IgD-negative memory B cell (primary cell): ENCODE data around the gene ARHGAP22. TPM values are rescaled to one million over a fixed set of nuclear protein-coding genes. Genes with fewer than 3 reads are reported as not detected.

Source experiments
- H3K27ac Mint-ChIP-seq, 3 donors: one replicate each; pipeline ENCODE4 v1.8.0; 2020 to 2022; ENCODE audit warnings: mild to moderate bottlenecking in 3 of 3, mixed read lengths in 3 of 3, moderate library complexity in 1 of 3
- H3K27me3 Mint-ChIP-seq: one replicate; pipeline ENCODE4 v1.8.0; 2021; ENCODE audit warnings: mixed read lengths
- H3K36me3 Mint-ChIP-seq: one replicate; pipeline ENCODE4 v1.8.0; 2020; ENCODE audit warnings: mild to moderate bottlenecking, mixed read lengths
- H3K4me1 Mint-ChIP-seq, 3 donors: one replicate each; pipeline ENCODE4 v1.8.0; 2020 to 2022; ENCODE audit warnings: mixed read lengths in 3 of 3, mild to moderate bottlenecking in 1 of 3
- H3K4me3 Mint-ChIP-seq, 4 donors: one replicate each; pipeline ENCODE4 v1.8.0; 2020 to 2022; ENCODE audit warnings: mild to moderate bottlenecking in 4 of 4, mixed read lengths in 4 of 4, moderate library complexity in 3 of 4
- H3K9me3 Mint-ChIP-seq, 3 donors: one replicate each; pipeline ENCODE4 v1.8.0; 2020 to 2021; ENCODE audit warnings: mixed read lengths in 3 of 3, mild to moderate bottlenecking in 1 of 3
- polyA plus RNA-seq: library from polyadenylated mRNA; unstranded; fragments of 300-500 nt; fragmentation: Illumina TruSeq; gene quantifications from one replicate; pipeline ENCODE4 v1.2.3, GENCODE V29; 2021

The ARHGAP22 gene
- polyA plus RNA-seq, 1 donor from 2014 or later, result 0.64 TPM

DNA sequence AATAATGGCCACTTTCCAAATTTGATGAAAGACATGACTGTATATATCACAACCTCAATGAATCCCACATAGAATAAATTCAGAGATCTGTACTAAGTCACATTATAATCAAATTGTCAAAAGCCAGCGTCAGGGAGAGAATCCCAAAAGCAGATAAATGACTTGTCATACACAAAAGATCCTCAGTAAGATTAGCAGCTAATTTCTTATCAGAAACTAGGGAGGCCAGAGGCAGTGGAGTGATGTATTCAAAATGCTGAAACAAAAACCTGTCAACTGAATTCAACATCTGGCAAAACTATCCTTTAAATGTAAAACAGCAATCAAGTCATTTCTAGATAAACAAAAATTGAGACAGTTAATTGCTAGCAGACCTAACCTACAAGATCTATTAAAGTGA, 11.6 kb upstream of the ARHGAP22 start:
- Mint-ChIP-seq H3K27ac (no peak overlapping the region), H3K9me3 (no peaks in the 10 kb centered on the region), H3K4me1 (peaks cover 0 to 5% (median 3%) of the 10 kb centered on the region in 3 donors), H3K36me3 (peaks cover 1% of the 10 kb centered on the region), H3K4me3 (no peak overlapping the region), H3K27me3 (peaks cover 12% of the 10 kb centered on the region)

DNA sequence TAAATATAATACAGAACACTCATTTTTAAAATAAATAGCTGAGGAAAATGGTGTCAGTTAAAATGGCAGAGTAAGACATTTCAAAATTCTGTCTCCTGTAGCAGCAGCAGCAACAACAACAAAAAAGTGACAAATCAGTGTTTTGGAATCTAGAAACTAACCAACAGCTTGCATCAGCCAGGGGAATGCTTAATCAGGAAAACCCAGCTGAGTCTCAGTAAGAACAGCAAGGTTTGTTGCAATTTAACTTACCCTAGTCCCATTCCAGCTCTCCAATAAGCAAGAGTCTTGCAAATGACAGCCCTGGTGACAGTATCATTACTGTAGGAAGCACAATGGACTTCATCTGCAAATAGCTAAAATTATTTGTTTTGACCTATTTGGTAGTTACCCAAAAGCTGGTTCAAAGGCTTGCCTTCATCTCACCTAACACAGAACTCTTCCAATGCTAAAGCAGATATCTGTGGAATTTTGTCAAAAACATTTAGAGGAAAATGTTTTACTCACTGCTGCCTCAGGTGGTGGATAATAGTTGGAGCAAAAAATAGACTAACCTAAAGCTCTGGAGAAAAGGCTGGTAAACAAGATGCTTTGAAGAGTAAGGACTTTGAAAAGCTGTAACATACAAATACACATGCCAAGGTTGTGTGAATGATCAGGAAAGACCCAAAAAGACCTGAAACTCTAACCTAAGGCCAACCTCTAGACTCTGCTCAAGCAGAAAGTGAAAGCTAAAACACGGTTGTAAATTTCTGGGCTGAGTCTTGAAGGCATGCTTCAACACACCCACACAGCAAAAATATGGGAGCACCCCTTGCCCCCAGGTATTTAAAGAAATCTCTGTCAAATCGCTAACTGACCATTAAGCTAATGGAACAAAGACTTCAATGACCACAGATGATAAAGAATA, 9.9 kb upstream of the ARHGAP22 start:
- peaks cover 1% of the 10 kb centered on the region for H3K36me3 Mint-ChIP-seq
- H3K4me1 Mint-ChIP-seq, result peaks cover 0 to 5% (median 3%) of the 10 kb centered on the region in 3 donors
- no peak overlapping the region for H3K27ac Mint-ChIP-seq
- peaks cover 14% of the 10 kb centered on the region for H3K27me3 Mint-ChIP-seq
- H3K4me3 Mint-ChIP-seq, result no peak overlapping the region
- H3K9me3 Mint-ChIP-seq, result no peaks in the 10 kb centered on the region

GRCh38 chr10:48613016-48613415, 8.1 kb upstream of the ARHGAP22 start:
- Mint-ChIP-seq H3K4me1 (peaks cover 0 to 7% (median 5%) of the 10 kb centered on the region in 3 donors), H3K27me3 (peaks cover 9% of the 10 kb centered on the region), H3K27ac (no peak overlapping the region), H3K36me3 (no peaks in the 10 kb centered on the region), H3K9me3 (no peaks in the 10 kb centered on the region), H3K4me3 (no peak overlapping the region)

DNA sequence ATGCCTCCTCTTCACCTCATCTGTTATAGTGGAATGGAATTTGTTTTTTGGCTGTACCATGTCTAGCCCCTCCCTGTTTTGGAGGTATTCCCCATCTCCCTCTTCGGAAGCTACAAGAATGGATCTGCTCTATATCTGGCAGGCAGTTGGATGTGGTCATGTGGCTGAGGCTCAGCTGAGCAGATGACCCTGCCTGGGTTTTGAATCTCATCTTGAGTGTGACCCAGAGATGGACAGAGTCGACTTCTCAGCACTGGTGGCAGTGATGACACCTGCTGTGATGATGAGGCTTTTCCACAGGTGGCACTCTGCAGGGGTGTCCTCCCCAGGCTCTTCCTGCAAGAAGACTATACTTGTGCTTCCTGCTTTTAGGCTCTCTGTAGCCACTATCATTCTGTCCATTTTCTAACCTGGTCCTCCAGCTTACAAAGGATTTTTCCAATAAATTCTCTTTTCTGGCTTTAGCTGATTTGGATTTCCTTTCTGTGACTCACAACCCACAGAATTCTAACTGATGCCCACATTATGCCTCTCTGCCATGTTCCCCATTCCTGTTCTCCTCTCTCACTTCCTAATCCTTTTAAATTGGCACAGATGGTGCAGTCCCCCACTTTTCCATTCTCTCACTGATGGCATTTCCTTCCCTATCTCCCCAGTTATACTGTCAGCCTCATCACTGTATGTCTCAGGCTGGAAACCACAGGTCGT, 7.5 kb upstream of the ARHGAP22 start:
- Mint-ChIP-seq H3K27ac (no peak overlapping the region), H3K27me3 (peaks cover 7% of the 10 kb centered on the region), H3K4me1 (peaks cover 0 to 9% (median 7%) of the 10 kb centered on the region in 3 donors), H3K9me3 (no peaks in the 10 kb centered on the region), H3K4me3 (peak overlapping the region in 1 of 4 donors; percentile 48), H3K36me3 (no peaks in the 10 kb centered on the region)

DNA sequence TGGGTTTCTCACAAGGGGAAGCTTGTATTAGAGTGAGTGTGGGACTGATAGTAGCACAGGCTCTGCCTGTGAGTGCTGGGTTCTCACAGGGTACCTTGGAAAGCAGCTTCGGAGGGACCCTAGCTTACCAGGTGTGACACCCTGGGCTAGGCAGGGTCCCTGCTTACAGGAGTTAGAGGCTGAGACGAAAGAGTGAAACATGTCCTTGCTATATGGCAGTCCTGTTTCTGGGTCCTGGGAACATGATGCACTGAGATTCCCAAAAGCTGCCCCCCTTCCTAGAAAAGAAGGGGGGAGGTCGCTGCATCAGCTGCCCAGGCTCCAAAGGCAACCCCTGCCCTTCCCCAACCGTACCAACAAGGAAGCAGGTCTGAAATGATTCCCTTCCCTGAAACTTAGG, 6.3 kb upstream of the ARHGAP22 start:
- Mint-ChIP-seq H3K27ac (no peak overlapping the region), H3K36me3 (no peaks in the 10 kb centered on the region), H3K4me1 (peaks cover 0 to 9% (median 7%) of the 10 kb centered on the region in 3 donors), H3K27me3 (peaks cover 3% of the 10 kb centered on the region), H3K9me3 (no peaks in the 10 kb centered on the region), H3K4me3 (no peak overlapping the region)

GRCh38 chr10:48610585-48611093, 5.8 kb upstream of the ARHGAP22 start:
- Mint-ChIP-seq H3K4me3 (no peak overlapping the region), H3K36me3 (no peaks in the 10 kb centered on the region), H3K27me3 (peaks cover 3% of the 10 kb centered on the region)

DNA sequence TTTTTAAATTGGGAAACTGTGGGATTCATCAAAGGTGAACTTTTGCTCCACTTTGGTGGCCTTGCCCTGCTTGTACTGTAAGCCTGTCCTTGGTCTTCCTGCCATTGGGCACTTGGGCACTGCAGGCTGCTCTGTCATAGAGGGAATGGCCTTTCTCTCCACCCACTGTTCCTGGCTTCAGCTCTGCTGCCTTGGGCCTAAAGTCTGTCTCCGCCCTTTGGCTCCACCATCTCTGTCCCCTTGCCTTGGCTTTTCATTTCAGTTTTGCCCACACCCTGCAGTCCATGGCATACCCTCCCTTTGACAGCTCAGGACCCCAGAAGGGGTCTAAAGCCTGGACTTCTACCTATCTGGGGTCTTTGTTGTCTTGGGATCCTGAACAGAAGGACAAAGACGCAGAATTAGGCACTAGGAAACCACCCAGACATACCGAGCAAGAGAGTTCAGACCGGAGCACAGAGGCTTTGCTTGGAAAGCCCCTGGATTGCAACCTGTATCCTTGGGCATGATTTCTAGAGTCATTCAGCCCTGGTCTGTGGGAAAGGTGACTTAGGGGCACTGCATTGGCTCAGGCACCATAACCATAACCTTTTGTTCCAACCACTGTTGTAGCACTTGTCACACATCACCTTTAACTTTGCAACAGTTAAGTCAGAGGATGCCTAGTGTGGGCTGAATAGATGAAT, 5.2 kb upstream of the ARHGAP22 start:
- H3K4me1 Mint-ChIP-seq, result peaks cover 0 to 11% (median 9%) of the 10 kb centered on the region in 3 donors
- no peaks in the 10 kb centered on the region for H3K36me3 Mint-ChIP-seq
- H3K27me3 Mint-ChIP-seq, result peaks cover 5% of the 10 kb centered on the region
- no peaks in the 10 kb centered on the region for H3K9me3 Mint-ChIP-seq
- peak overlapping the region in 1 of 3 donors; percentile 10 for H3K27ac Mint-ChIP-seq
- no peak overlapping the region for H3K4me3 Mint-ChIP-seq

More at GRCh38 chr10:48610585-48611093, 5.8 kb upstream of the ARHGAP22 start:
- Mint-ChIP-seq H3K4me1 (peaks cover 0 to 9% (median 7%) of the 10 kb centered on the region in 3 donors), H3K27ac (no peak overlapping the region), H3K9me3 (no peaks in the 10 kb centered on the region)

DNA sequence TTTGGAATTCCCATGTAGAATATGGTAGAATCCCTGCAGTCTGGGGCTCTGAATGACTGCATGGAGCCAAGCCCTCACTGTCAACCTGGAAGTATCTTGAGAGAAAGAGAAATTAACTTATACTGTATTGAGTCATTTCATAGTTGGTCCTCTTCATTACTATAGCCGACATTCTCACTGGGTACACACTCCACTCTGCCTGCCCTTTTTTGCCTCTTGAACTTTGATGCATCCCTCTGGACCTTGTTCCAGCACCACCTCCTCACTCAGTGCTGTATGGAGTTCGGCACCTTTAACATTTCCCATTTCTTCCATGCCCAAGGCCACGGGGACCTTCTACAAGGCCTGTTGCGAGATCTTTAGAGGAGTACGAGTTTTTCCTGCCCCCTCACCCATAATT, 4.6 kb upstream of the ARHGAP22 start:
- peak overlapping the region in 1 of 3 donors; percentile 10 for H3K27ac Mint-ChIP-seq
- no peaks in the 10 kb centered on the region for H3K9me3 Mint-ChIP-seq
- no peak overlapping the region for H3K4me3 Mint-ChIP-seq
- peaks cover 0 to 9% (median 8%) of the 10 kb centered on the region in 3 donors for H3K4me1 Mint-ChIP-seq
- H3K36me3 Mint-ChIP-seq, result no peaks in the 10 kb centered on the region
- H3K27me3 Mint-ChIP-seq, result peaks cover 8% of the 10 kb centered on the region

- no peak overlapping the region for H3K27ac Mint-ChIP-seq
- no peaks in the 10 kb centered on the region for H3K9me3 Mint-ChIP-seq
- H3K4me1 Mint-ChIP-seq, result peaks cover 0 to 13% (median 9%) of the 10 kb centered on the region in 3 donors
- no peak overlapping the region for H3K4me3 Mint-ChIP-seq
- peaks cover 10% of the 10 kb centered on the region for H3K27me3 Mint-ChIP-seq
- H3K36me3 Mint-ChIP-seq, result no peaks in the 10 kb centered on the region
These were observed 4.1 kb upstream of the ARHGAP22 start for GRCh38 chr10:48608976-48609375.

DNA sequence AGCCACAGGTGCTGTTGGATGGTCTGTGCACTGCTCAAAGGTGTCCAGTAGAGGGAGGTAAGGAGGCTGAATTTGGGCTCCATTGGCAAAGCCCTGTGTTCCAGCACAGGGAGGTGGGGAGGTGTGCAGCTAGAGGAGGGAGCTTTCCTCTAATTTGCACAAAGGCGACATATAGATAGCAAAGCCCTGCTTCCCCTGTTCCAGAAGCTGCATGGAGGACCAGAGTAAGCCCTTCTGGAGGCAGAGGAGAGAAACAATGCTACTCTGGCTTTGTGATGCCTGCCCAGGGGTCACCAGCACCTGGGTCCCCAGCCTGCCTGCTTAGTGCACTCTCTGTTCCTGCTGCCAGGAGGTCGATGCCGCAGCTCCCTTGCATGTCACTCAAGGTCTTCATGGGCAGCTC, 3.4 kb upstream of the ARHGAP22 start:
- Mint-ChIP-seq H3K27me3 (peaks cover 10% of the 10 kb centered on the region), H3K4me3 (no peak overlapping the region)

DNA sequence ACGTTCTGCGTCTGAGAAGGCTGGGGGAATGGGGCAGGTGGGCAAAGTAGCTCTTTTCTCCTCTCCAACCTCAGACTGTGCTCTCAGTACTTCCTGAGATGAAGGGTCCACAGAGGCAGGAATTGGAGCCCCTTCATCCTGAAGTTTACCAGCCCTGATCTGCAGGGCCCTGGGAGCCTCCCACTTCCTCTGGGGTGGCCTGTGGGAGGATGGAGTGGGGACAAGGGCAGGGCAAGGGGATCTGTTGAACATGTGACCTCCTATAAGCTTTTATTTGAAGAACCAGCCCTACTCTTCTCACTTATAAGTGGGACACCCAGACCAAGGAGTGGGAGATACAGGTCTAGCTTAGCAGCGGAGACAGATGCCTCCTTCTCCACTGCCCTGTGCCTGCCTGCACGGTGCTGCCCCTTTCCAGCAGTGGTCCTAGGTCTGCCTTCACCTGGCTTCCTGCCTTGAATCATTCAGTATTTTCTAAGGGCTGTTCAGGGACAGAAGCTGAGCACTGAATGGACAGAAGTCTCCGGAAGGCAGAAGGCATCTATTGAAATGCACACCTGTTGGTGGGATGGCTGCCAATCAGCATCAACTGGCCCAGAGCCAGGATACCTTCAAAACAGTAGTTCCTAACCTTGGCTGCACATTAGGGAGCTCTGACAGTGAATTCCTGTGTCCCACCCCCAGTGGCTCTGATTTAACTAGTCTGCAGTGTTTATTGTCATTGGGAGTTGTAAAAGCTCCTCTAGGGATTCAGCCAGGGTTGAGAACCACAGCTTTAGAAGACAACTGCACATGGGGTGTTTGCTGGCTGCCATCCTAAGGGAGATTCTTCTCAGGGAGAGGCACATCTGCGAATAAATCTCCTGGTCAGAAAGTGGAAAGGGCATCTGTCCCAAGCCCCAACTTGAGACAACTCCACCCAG, 2.7 kb upstream of the ARHGAP22 start:
- H3K36me3 Mint-ChIP-seq, result no peaks in the 10 kb centered on the region
- no peak overlapping the region for H3K27ac Mint-ChIP-seq
- peaks cover 0 to 14% (median 10%) of the 10 kb centered on the region in 3 donors for H3K4me1 Mint-ChIP-seq
- peaks cover 12% of the 10 kb centered on the region for H3K27me3 Mint-ChIP-seq
- no peaks in the 10 kb centered on the region for H3K9me3 Mint-ChIP-seq
- no peak overlapping the region for H3K4me3 Mint-ChIP-seq

More for the DNA sequence above, 3.4 kb upstream of the ARHGAP22 start:
- Mint-ChIP-seq H3K27ac (no peak overlapping the region), H3K9me3 (no peaks in the 10 kb centered on the region), H3K4me1 (peaks cover 0 to 14% (median 9%) of the 10 kb centered on the region in 3 donors), H3K36me3 (no peaks in the 10 kb centered on the region)

GRCh38 chr10:48606530-48607355, 1.9 kb upstream of the ARHGAP22 start:
- H3K4me1 Mint-ChIP-seq, result peaks cover 0 to 14% (median 9%) of the 10 kb centered on the region in 3 donors
- no peak overlapping the region for H3K27ac Mint-ChIP-seq
- no peaks in the 10 kb centered on the region for H3K36me3 Mint-ChIP-seq
- no peak overlapping the region for H3K4me3 Mint-ChIP-seq
- peaks cover 14% of the 10 kb centered on the region for H3K27me3 Mint-ChIP-seq
- H3K9me3 Mint-ChIP-seq, result no peaks in the 10 kb centered on the region

- H3K27ac Mint-ChIP-seq, result no peak overlapping the region
- peaks cover 11% of the 10 kb centered on the region for H3K27me3 Mint-ChIP-seq
- no peaks in the 10 kb centered on the region for H3K9me3 Mint-ChIP-seq
- H3K4me1 Mint-ChIP-seq, result peaks cover 0 to 14% (median 9%) of the 10 kb centered on the region in 3 donors
- H3K36me3 Mint-ChIP-seq, result no peaks in the 10 kb centered on the region
- peak overlapping the region in 2 of 4 donors; percentile 6 to 95 for H3K4me3 Mint-ChIP-seq
These were observed 1.1 kb upstream of the ARHGAP22 start for GRCh38 chr10:48605786-48606529.
